Motor neuron (in vitro differentiated cells): Measurements from ENCODE around the gene LILRA5. TPM values are rescaled to one million over a fixed set of nuclear protein-coding genes. Genes with fewer than 3 reads are reported as not detected.
"Not testable (repeated sequence)": the region's sequence is repeated elsewhere in the genome, so short reads cannot be mapped to it uniquely, and the experiment has no call there.

Source experiments
- ATAC-seq, 8 experiments: fragments of 200-7000 bp; cut with Tn5 transposase; replicated peaks in 6 of 8; 2 replicates each; pipeline ENCODE4 v1.8.0; 2021; ENCODE audit warnings: mild to moderate bottlenecking in 8 of 8, moderate library complexity in 8 of 8
- H3K27ac ChIP-seq, 2 donors: fragments of 250-450 bp; sonication (Bioruptor Pico); 2 replicates each; pipeline ENCODE4 v1.9.0; 2021; ENCODE audit warnings: antibody characterized with exemption in 2 of 2, mild to moderate bottlenecking in 2 of 2, moderate library complexity in 1 of 2
- H3K4me1 ChIP-seq, 2 donors: fragments of 250-450 bp; sonication (Bioruptor Pico); replicated peaks in 1 of 2; 2 replicates each; pipeline ENCODE4 v1.6.1; 2021; ENCODE audit warnings: antibody characterized with exemption in 2 of 2, mild to moderate bottlenecking in 2 of 2, moderate library complexity in 1 of 2
- H3K4me3 ChIP-seq, 5 donors: fragments of 250-450 bp; sonication (Bioruptor Pico); 2 replicates each; pipeline ENCODE4 v1.9.0; 2021; ENCODE audit warnings: antibody characterized with exemption in 5 of 5, mild to moderate bottlenecking in 5 of 5, moderate library complexity in 4 of 5
- WGBS, 10 experiments: fragments of 450-650 bp; shearing (Covaris generic); methylation state at CpG; one replicate each; pipeline ENCODE4 v1.0.0; 2022; 5-methylcytosine and 5-hydroxymethylcytosine counted together
- in situ Hi-C, 9 experiments: fragments of 400-800 bp; cut with MboI; loops; one replicate each; pipeline ENCODE4 v1.15.0; 2021; ENCODE audit warnings: low sequenced_read_pairs in 9 of 9, low pct_unique_long_range_greater_than_20kb in 2 of 9; ENCODE audit not compliant: unreplicated experiment in 9 of 9
- total RNA-seq, 8 experiments: library from RNA; unstranded; fragments of 300-600 nt; gene quantifications; 2 replicates each; pipeline versions ENCODE4 v1.2.3 to v1.2.4, GENCODE V29; 2022

The LILRA5 gene
- total RNA-seq, 8 experiments from 2014 or later = 0.28 TPM; not detected in 7

GRCh38 chr19:54286283-54286682 is 26.7 kb downstream of the LILRA5 start:
- H3K4me3 ChIP-seq, H3K4me1 ChIP-seq, ATAC-seq, in situ Hi-C loops, H3K27ac ChIP-seq: not testable (repeated sequence)
- WGBS, 10 experiments = no CpG with 5 or more reads among the region's 10 CpGs

- H3K27ac ChIP-seq, in situ Hi-C loops, ATAC-seq, H3K4me3 ChIP-seq, H3K4me1 ChIP-seq: not testable (repeated sequence)
- WGBS, 10 experiments = no CpG with 5 or more reads among the region's 12 CpGs
Observed at GRCh38 chr19:54285427-54286056, 27.4 kb downstream of the LILRA5 start.

- peak in 3 of 8 experiments; percentile 56 to 63 (median 60) for ATAC-seq
- no peaks in the 10 kb centered on the region for H3K4me1 ChIP-seq
- no peak overlapping the region for H3K27ac ChIP-seq
- no peak overlapping the region for H3K4me3 ChIP-seq
- 0 to 100% (median 40%) methylated on average over 1 to 8 of the region's 9 CpGs; no CpG with 5 or more reads in 1 of the 10 experiments for WGBS, 10 experiments
- in situ Hi-C loops = no loop called here
Observed at GRCh38 chr19:54282686-54283470, 30.1 kb downstream of the LILRA5 start.

- WGBS, 10 experiments = 0 to 73% (median 45%) methylated on average over 1 to 4 of the region's 5 CpGs; no CpG with 5 or more reads in 6 of the 10 experiments
- H3K27ac ChIP-seq, H3K4me3 ChIP-seq, ATAC-seq, in situ Hi-C loops, H3K4me1 ChIP-seq: not testable (repeated sequence)
Observed at GRCh38 chr19:54281729-54282075, 31.3 kb downstream of the LILRA5 start.

GRCh38 chr19:54281007-54281728 is 31.8 kb downstream of the LILRA5 start, which contains the start of gene LILRB2:
Gene LILRB2 (minus strand): TSS chr19:54281110. CDS start chr19:54280496, 614 bp downstream.
- no peak for ATAC-seq
- 52 to 90% (median 60%) methylated on average over 1 to 9 of the region's 12 CpGs; no CpG with 5 or more reads in 3 of the 10 experiments for WGBS, 10 experiments
- Histone ChIP-seq H3K4me1 (no peaks in the 10 kb centered on the region), H3K4me3 (no peak within 1 kb of the TSS), H3K27ac (no peak within 1 kb of the TSS)
- in situ Hi-C loops = no loop called here

GRCh38 chr19:54280441-54280840 is 32.5 kb downstream of the LILRA5 start:
- H3K4me1 ChIP-seq, H3K27ac ChIP-seq, in situ Hi-C loops, H3K4me3 ChIP-seq, ATAC-seq: not testable (repeated sequence)
- WGBS, 10 experiments = 38 to 80% (median 43%) methylated on average over 2 to 3 of the region's 10 CpGs; no CpG with 5 or more reads in 7 of the 10 experiments

- H3K27ac ChIP-seq, H3K4me1 ChIP-seq, in situ Hi-C loops, H3K4me3 ChIP-seq, ATAC-seq: not testable (repeated sequence)
- WGBS, 10 experiments = 20 to 33% methylated on average over 1 of the region's 4 CpGs; no CpG with 5 or more reads in 8 of the 10 experiments
Observed at GRCh38 chr19:54280025-54280424, 32.9 kb downstream of the LILRA5 start.

- ATAC-seq = no peak
Observed at GRCh38 chr19:54279406-54279962, 33.5 kb downstream of the LILRA5 start.

GRCh38 chr19:54278571-54279195 is 34.3 kb downstream of the LILRA5 start:
- 25 to 100% (median 41%) methylated on average over 1 to 2 of the region's 15 CpGs; no CpG with 5 or more reads in 6 of the 10 experiments for WGBS, 10 experiments
- H3K4me1 ChIP-seq, ATAC-seq, in situ Hi-C loops, H3K27ac ChIP-seq, H3K4me3 ChIP-seq: not testable (repeated sequence)

More at GRCh38 chr19:54279406-54279962, 33.5 kb downstream of the LILRA5 start:
- no peak overlapping the region for H3K4me3 ChIP-seq
- WGBS, 10 experiments = 59 to 100% (median 75%) methylated on average over 1 to 10 of the region's 18 CpGs; no CpG with 5 or more reads in 5 of the 10 experiments
- no peak overlapping the region for H3K27ac ChIP-seq
- in situ Hi-C loops = no loop called here
- no peaks in the 10 kb centered on the region for H3K4me1 ChIP-seq

GRCh38 chr19:54278056-54278455 is 34.9 kb downstream of the LILRA5 start:
- H3K4me3 ChIP-seq, H3K4me1 ChIP-seq, H3K27ac ChIP-seq, in situ Hi-C loops, ATAC-seq: not testable (repeated sequence)
- WGBS, 10 experiments = 7 to 80% methylated on average over 1 to 3 of the region's 13 CpGs; no CpG with 5 or more reads in 8 of the 10 experiments

GRCh38 chr19:54277111-54277615 is 35.8 kb downstream of the LILRA5 start:
- H3K27ac ChIP-seq, in situ Hi-C loops, H3K4me1 ChIP-seq, ATAC-seq, H3K4me3 ChIP-seq: not testable (repeated sequence)
- WGBS, 10 experiments = 60 to 87% methylated on average over 1 to 3 of the region's 15 CpGs; no CpG with 5 or more reads in 8 of the 10 experiments

- in situ Hi-C loops = no loop called here
- no peak for ATAC-seq
Observed at GRCh38 chr19:54275951-54276350, 37.0 kb downstream of the LILRA5 start.

More at GRCh38 chr19:54275951-54276350, 37.0 kb downstream of the LILRA5 start:
- Histone ChIP-seq H3K4me3 (no peak overlapping the region), H3K4me1 (no peaks in the 10 kb centered on the region), H3K27ac (no peak overlapping the region)
- 17 to 20% methylated on average over 1 of the region's 9 CpGs; no CpG with 5 or more reads in 8 of the 10 experiments for WGBS, 10 experiments
